ENCODE measurements around the gene FCN1. TPM values are rescaled to one million over a fixed set of nuclear protein-coding genes. Genes with fewer than 3 reads are reported as not detected.

Gene FCN1
- polyA plus RNA-seq, 3 donors: 2,884 to 7,680 (median 6,268) TPM

- intact Hi-C loops (cut with micrococcal nuclease): loop anchor here (2.0 to 10.0 kb wide), 3 partner anchors 14 to 882 kb away; no protein-coding TSS in a partner anchor
- H3K4me1 Mint-ChIP-seq: peaks cover 90% of the 10 kb centered on the region
- DNase-seq: peak; percentile 87 to 94 (median 87)
These were observed 18.8 kb upstream of the FCN1 start for GRCh38 chr9:134936346-134937163.

GRCh38 chr9:134935701-134936345, 18.1 kb upstream of the FCN1 start:
- H3K27ac Mint-ChIP-seq: peak overlapping the region; percentile 90 to 98 (median 96)
- Histone ChIP-seq H3K9me3 (replicated peaks in 1 of 2; ENCODE audit: control insufficient read depth in 1 of 2, insufficient read depth in 1 of 2, low read length in 2 of 2) (no peaks in the 10 kb centered on the region), H3K4me1 (ENCODE audit: control insufficient read depth in 1 of 2, insufficient read depth in 2 of 2, low read length in 2 of 2) (peaks cover 93 to 97% of the 10 kb centered on the region in 2 donors), H3K27ac (ENCODE audit: low read depth in 1 of 2, low read length in 2 of 2) (peak overlapping the region; percentile 90 to 92), H3K27me3 (ENCODE audit: control insufficient read depth in 2 of 2, insufficient read depth in 2 of 2, low read length in 2 of 2) (no peaks in the 10 kb centered on the region), H3K36me3 (replicated peaks in 1 of 2; ENCODE audit: control insufficient read depth in 1 of 2, insufficient read depth in 2 of 2, low read length in 2 of 2) (no peaks in the 10 kb centered on the region), H4K20me1 (ENCODE audit: insufficient read depth, low read length) (no peaks in the 10 kb centered on the region), H3K4me3 (replicated peaks in 1 of 3; ENCODE audit: low read depth in 2 of 3, low read length in 3 of 3) (peak overlapping the region in 1 of 3 experiments; percentile 43), H3K4me2 (replicated peaks; ENCODE audit: extremely low read depth, low read length, poor library complexity, severe bottlenecking) (peak overlapping the region; percentile 48), H2AFZ (ENCODE audit: insufficient read depth, low read depth, low read length, poor library complexity, severe bottlenecking) (no peak overlapping the region), H3K9ac (ENCODE audit: insufficient read depth, low read length, poor library complexity, severe bottlenecking) (peak overlapping the region; percentile 25), H3K79me2 (ENCODE audit: insufficient read depth, low read length) (peaks cover 7% of the 10 kb centered on the region)
- H3K4me1 Mint-ChIP-seq: peaks cover 92% of the 10 kb centered on the region
- DNase-seq: no peak
- intact Hi-C loops (cut with micrococcal nuclease): loop anchor here (2.0 to 10.0 kb wide), 3 partner anchors 13 to 881 kb away; no protein-coding TSS in a partner anchor
- peaks cover 8 to 12% (median 12%) of the 10 kb centered on the region in 3 donors for H3K27me3 Mint-ChIP-seq (ENCODE audit: low read depth in 3 of 3)
- whole genome bisulfite sequencing (ENCODE audit: insufficient coverage): 93% methylated on average over 12 of the region's 27 CpGs
- no peak overlapping the region for H3K4me3 Mint-ChIP-seq
- TF ChIP-seq, protein P1, sequence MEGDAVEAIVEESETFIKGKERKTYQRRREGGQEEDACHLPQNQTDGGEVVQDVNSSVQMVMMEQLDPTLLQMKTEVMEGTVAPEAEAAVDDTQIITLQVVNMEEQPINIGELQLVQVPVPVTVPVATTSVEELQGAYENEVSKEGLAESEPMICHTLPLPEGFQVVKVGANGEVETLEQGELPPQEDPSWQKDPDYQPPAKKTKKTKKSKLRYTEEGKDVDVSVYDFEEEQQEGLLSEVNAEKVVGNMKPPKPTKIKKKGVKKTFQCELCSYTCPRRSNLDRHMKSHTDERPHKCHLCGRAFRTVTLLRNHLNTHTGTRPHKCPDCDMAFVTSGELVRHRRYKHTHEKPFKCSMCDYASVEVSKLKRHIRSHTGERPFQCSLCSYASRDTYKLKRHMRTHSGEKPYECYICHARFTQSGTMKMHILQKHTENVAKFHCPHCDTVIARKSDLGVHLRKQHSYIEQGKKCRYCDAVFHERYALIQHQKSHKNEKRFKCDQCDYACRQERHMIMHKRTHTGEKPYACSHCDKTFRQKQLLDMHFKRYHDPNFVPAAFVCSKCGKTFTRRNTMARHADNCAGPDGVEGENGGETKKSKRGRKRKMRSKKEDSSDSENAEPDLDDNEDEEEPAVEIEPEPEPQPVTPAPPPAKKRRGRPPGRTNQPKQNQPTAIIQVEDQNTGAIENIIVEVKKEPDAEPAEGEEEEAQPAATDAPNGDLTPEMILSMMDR (IDR thresholded peaks at IDR 0.05): no peak
- H3K36me3 Mint-ChIP-seq: peaks cover 17 to 24% of the 10 kb centered on the region in 2 donors
- H3K9me3 Mint-ChIP-seq: peaks cover 0 to 10% (median 3%) of the 10 kb centered on the region in 7 donors

More at GRCh38 chr9:134936346-134937163, 18.8 kb upstream of the FCN1 start:
- Histone ChIP-seq H2AFZ (ENCODE audit: insufficient read depth, low read depth, low read length, poor library complexity, severe bottlenecking) (no peak overlapping the region), H3K27me3 (ENCODE audit: control insufficient read depth in 2 of 2, insufficient read depth in 2 of 2, low read length in 2 of 2) (no peaks in the 10 kb centered on the region), H3K4me3 (replicated peaks in 1 of 3; ENCODE audit: low read depth in 2 of 3, low read length in 3 of 3) (peak overlapping the region in 1 of 3 experiments; percentile 59), H3K27ac (ENCODE audit: low read depth in 1 of 2, low read length in 2 of 2) (peak overlapping the region; percentile 90 to 92), H3K79me2 (ENCODE audit: insufficient read depth, low read length) (peaks cover 7% of the 10 kb centered on the region), H3K9ac (ENCODE audit: insufficient read depth, low read length, poor library complexity, severe bottlenecking) (peak overlapping the region; percentile 42), H3K4me1 (ENCODE audit: control insufficient read depth in 1 of 2, insufficient read depth in 2 of 2, low read length in 2 of 2) (peaks cover 86 to 94% of the 10 kb centered on the region in 2 donors), H3K4me2 (replicated peaks; ENCODE audit: extremely low read depth, low read length, poor library complexity, severe bottlenecking) (peak overlapping the region; percentile 51), H3K36me3 (replicated peaks in 1 of 2; ENCODE audit: control insufficient read depth in 1 of 2, insufficient read depth in 2 of 2, low read length in 2 of 2) (no peaks in the 10 kb centered on the region), H3K9me3 (replicated peaks in 1 of 2; ENCODE audit: control insufficient read depth in 1 of 2, insufficient read depth in 1 of 2, low read length in 2 of 2) (no peaks in the 10 kb centered on the region), H4K20me1 (ENCODE audit: insufficient read depth, low read length) (no peaks in the 10 kb centered on the region)
- peak overlapping the region; percentile 90 to 98 (median 96) for H3K27ac Mint-ChIP-seq
- TF ChIP-seq, protein P1 (IDR thresholded peaks at IDR 0.05): no peak
- H3K27me3 Mint-ChIP-seq (ENCODE audit: low read depth in 3 of 3): peaks cover 11 to 20% (median 13%) of the 10 kb centered on the region in 3 donors
- peaks cover 22 to 26% of the 10 kb centered on the region in 2 donors for H3K36me3 Mint-ChIP-seq
- 20% methylated on average over 2 of the region's 13 CpGs for whole genome bisulfite sequencing (ENCODE audit: insufficient coverage)
- H3K4me3 Mint-ChIP-seq: peak overlapping the region in 1 of 2 donors; percentile 73
- H3K9me3 Mint-ChIP-seq: peaks cover 0 to 12% (median 4%) of the 10 kb centered on the region in 7 donors

Measured in CD14-positive monocyte (primary cell).